22Rv1 (cell line): ENCODE results near the gene ANK2.

Experiments
- ZFX ChIP-seq: fragments of 450-650 bp; IDR thresholded peaks from 2 replicates; pipeline ENCODE4 v1.6.1; 2017; ENCODE audit warnings: antibody characterized with exemption, borderline replicate concordance
- TF ChIP-seq, protein P1 (sequence below): fragments of 450-650 bp; IDR thresholded peaks from 2 replicates; pipeline ENCODE4 v1.5.1; 2017; ENCODE audit warnings: mild to moderate bottlenecking

DNA sequence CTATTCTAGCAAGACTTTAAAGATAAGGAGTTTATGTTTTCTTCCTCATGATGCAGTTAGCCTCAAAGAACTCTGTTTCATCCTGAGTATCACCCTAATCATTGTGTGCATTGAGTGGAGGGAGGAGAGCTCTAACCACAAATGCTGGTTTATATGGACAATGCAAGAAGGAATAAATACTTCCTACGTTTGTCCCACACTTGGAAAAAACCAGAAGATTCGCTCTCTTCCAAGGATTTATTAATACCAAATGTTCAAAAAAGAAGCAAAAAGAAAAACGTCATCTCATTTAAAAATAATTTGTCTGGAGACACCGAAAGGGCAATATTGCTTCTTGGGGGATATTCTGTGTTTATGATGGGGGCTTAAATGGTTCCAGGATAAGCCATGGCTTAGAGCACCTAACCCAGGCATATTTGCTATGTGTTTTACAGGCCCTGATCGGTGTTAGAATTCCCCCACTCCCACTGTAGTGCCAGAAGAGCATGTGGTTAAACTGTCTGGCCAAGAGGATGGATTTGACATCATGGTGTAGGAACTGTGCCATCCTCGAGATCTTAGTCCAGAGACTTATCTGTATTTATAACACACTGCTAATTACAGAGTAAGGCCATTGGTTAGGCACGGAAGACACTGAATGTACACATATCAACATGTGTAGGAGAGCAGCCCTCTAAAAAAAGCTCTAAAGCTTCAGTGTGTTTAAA lies 227.2 kb downstream of the ANK2 start:
- TF ChIP-seq, protein P1, sequence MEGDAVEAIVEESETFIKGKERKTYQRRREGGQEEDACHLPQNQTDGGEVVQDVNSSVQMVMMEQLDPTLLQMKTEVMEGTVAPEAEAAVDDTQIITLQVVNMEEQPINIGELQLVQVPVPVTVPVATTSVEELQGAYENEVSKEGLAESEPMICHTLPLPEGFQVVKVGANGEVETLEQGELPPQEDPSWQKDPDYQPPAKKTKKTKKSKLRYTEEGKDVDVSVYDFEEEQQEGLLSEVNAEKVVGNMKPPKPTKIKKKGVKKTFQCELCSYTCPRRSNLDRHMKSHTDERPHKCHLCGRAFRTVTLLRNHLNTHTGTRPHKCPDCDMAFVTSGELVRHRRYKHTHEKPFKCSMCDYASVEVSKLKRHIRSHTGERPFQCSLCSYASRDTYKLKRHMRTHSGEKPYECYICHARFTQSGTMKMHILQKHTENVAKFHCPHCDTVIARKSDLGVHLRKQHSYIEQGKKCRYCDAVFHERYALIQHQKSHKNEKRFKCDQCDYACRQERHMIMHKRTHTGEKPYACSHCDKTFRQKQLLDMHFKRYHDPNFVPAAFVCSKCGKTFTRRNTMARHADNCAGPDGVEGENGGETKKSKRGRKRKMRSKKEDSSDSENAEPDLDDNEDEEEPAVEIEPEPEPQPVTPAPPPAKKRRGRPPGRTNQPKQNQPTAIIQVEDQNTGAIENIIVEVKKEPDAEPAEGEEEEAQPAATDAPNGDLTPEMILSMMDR: no peak
- TF ChIP-seq ZFX: no peak
